Esophagus muscularis mucosa (tissue), 4 donors: ENCODE measurements around the gene TPD52L2.

Experiments
- EP300 ChIP-seq: sonication (generic); formaldehyde crosslinking; IDR thresholded peaks from one replicate; pipeline ENCODE4 v1.6.1; 2017; ENCODE audit warnings: antibody characterized with exemption
- POLR2A ChIP-seq: fragments of 450-650 bp; IDR thresholded peaks from one replicate; pipeline ENCODE4 v1.6.1; 2017; ENCODE audit warnings: antibody characterized with exemption, moderate library complexity, mild to moderate bottlenecking, low read depth
- POLR2AphosphoS5 ChIP-seq, 2 donors: sonication (generic); formaldehyde crosslinking; IDR thresholded peaks; one replicate each; pipeline ENCODE4 v1.6.1; 2017; ENCODE audit warnings: antibody characterized with exemption in 2 of 2
- TF ChIP-seq, protein P1 (sequence below), 3 experiments: fragments of 200-600 bp in 2 of 3; fragments of 450-650 bp in 1 of 3; sonication (generic) in 2 of 3; IDR thresholded peaks; one replicate each; pipeline ENCODE4 v1.5.1; 2017 to 2019; ENCODE audit warnings: antibody characterized with exemption in 3 of 3, mild to moderate bottlenecking in 2 of 3, moderate library complexity in 1 of 3

DNA sequence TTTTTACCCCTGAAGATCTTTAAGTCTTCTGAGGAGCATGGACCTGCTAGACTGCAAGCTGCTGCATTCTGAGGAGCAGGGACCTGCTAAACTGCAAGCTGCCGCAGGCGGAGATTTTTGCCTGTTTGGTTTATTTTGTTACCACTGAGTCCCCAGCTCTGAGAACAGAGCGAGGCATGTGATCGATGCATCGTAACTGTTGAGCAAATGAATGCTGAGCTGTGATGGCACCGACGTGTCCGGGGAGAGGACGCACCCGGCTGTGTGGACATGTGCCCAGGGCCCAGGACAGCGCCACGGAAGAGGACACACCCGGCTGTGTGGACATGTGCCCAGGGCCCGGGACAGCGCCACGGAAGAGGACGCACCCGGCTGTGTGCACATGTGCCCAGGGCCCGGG lies 54.1 kb downstream of the TPD52L2 start:
- no peak for TF ChIP-seq POLR2A
- TF ChIP-seq, protein P1, sequence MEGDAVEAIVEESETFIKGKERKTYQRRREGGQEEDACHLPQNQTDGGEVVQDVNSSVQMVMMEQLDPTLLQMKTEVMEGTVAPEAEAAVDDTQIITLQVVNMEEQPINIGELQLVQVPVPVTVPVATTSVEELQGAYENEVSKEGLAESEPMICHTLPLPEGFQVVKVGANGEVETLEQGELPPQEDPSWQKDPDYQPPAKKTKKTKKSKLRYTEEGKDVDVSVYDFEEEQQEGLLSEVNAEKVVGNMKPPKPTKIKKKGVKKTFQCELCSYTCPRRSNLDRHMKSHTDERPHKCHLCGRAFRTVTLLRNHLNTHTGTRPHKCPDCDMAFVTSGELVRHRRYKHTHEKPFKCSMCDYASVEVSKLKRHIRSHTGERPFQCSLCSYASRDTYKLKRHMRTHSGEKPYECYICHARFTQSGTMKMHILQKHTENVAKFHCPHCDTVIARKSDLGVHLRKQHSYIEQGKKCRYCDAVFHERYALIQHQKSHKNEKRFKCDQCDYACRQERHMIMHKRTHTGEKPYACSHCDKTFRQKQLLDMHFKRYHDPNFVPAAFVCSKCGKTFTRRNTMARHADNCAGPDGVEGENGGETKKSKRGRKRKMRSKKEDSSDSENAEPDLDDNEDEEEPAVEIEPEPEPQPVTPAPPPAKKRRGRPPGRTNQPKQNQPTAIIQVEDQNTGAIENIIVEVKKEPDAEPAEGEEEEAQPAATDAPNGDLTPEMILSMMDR (IDR thresholded peaks at IDR 0.05): no peak
- no peak for TF ChIP-seq POLR2AphosphoS5 (IDR thresholded peaks at IDR 0.05)
- no peak for TF ChIP-seq EP300
